Lung (tissue), 12 donors: ENCODE results near the gene TSSC4. TPM values are rescaled to one million over a fixed set of nuclear protein-coding genes. Genes with fewer than 3 reads are reported as not detected.

Experiments used
- ATAC-seq: fragments of 200-7000 bp; cut with Tn5 transposase; one replicate; pipeline ENCODE4 v1.9.1; 2020; ENCODE audit warnings: moderate number of reproducible peaks; ENCODE audit not compliant: insufficient read depth, low FRiP score
- DNase-seq, 3 donors: peaks; one replicate each; pipeline ENCODE4 v3.0.0-alpha.2; 2013 to 2017
- H3K27ac ChIP-seq, 2 donors: one replicate each; pipeline ENCODE4 v1.5.1; 2013; ENCODE audit warnings: mild to moderate bottlenecking in 2 of 2, moderate library complexity in 2 of 2, control low read depth in 1 of 2, inconsistent platforms in 1 of 2, low read depth in 1 of 2, low read length in 1 of 2
- H3K27me3 ChIP-seq, 3 donors: one replicate each; pipeline ENCODE4 v1.5.1; 2013; ENCODE audit warnings: low read length in 2 of 3; ENCODE audit not compliant: control insufficient read depth in 3 of 3, insufficient read depth in 3 of 3
- H3K36me3 ChIP-seq, 4 donors: one replicate each; pipeline ENCODE4 v1.5.1; 2013; ENCODE audit warnings: low read length in 4 of 4, mild to moderate bottlenecking in 1 of 4, moderate library complexity in 1 of 4; ENCODE audit not compliant: control insufficient read depth in 4 of 4, insufficient read depth in 4 of 4
- H3K4me1 ChIP-seq, 5 donors: one replicate each; pipeline ENCODE4 v1.5.1; 2013; ENCODE audit warnings: low read length in 5 of 5, mild to moderate bottlenecking in 2 of 5, moderate library complexity in 1 of 5; ENCODE audit not compliant: control insufficient read depth in 5 of 5, insufficient read depth in 5 of 5
- H3K4me3 ChIP-seq: one replicate; pipeline ENCODE4 v1.5.1; 2013; ENCODE audit warnings: mild to moderate bottlenecking, control low read depth, moderate library complexity
- H3K9ac ChIP-seq, 2 donors: one replicate each; pipeline ENCODE4 v1.5.1; 2013; ENCODE audit warnings: low read length in 2 of 2, control low read depth in 1 of 2; ENCODE audit not compliant: insufficient read depth in 1 of 2
- H3K9me3 ChIP-seq, 4 donors: one replicate each; pipeline ENCODE4 v1.5.1; 2013; ENCODE audit warnings: low read length in 3 of 4, mild to moderate bottlenecking in 1 of 4, moderate library complexity in 1 of 4; ENCODE audit not compliant: control insufficient read depth in 4 of 4, insufficient read depth in 3 of 4
- WGBS, 2 donors: extraction: QIAGEN DNeasy Blood & Tissue Kit; methylation state at CpG; one replicate each; pipeline ENCODE4 v1.1.7; 2013; 5-methylcytosine and 5-hydroxymethylcytosine counted together
- polyA plus RNA-seq, 2 donors: library from polyadenylated mRNA; stranded (reverse); fragments of 200-250 nt; gene quantifications; one replicate each; pipeline ENCODE4 v1.2.1, GENCODE V29; 2013
- total RNA-seq, 2 donors: library from RNA; depleted of rRNA in 1 of 2; stranded (reverse); fragments of >200 nt in 1 of 2; gene quantifications; one replicate each; pipeline ENCODE4 v1.2.1, GENCODE V29; 2014 to 2021
- TF ChIP-seq, protein P1 (sequence below): IDR thresholded peaks from 2 replicates; pipeline ENCODE4 v1.5.1; 2012; ENCODE audit warnings: mild to moderate bottlenecking; ENCODE audit errors: control extremely low read depth, extremely low read depth
- donor health status: control.
- donor health status: control.
- donor health status: Bipolar disorder and iron deficiency.
- donor health status: healthy.
- donor health status: DM: yes; HTN: yes; CAD: no.

Gene TSSC4
- total and polyA plus RNA-seq, 4 donors: 25.1 to 56.5 (median 49.8) TPM

DNA sequence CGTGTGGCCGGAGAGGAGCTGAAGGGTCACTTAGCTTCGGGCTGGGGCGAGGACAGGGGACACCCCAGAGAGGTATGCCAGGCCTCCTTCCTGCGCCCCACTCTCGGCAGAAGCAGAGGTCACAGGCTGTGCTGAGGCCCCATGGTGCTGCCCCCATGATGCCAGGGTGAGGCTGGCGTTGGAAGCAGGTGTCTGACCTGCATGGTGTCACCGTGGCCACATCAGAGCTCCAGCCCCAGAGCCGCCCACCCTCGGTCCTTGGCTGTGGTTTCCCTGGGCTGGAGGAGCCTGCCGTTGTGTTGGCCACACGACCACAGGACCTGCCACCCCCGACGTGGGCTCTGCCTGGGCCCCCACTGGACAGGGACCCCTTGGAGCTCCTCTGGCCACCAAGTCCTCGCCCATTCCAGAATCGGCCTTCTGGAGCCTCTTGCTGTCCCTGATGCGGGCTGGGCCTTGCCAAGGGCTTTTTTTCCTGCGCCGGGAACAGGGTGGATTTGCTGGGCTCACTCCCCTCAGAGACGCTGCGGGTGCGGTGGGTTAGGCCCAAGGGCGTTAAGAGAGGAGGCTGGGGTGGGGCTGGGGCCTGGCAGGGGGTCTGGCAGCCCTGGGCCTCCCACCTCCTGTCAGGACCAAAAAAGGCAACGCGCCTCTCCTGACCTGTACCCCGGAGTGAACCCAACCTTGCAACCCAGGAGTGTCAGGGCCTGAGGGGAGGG lies 8.2 kb upstream of the TSSC4 start:
- TF ChIP-seq, protein P1, sequence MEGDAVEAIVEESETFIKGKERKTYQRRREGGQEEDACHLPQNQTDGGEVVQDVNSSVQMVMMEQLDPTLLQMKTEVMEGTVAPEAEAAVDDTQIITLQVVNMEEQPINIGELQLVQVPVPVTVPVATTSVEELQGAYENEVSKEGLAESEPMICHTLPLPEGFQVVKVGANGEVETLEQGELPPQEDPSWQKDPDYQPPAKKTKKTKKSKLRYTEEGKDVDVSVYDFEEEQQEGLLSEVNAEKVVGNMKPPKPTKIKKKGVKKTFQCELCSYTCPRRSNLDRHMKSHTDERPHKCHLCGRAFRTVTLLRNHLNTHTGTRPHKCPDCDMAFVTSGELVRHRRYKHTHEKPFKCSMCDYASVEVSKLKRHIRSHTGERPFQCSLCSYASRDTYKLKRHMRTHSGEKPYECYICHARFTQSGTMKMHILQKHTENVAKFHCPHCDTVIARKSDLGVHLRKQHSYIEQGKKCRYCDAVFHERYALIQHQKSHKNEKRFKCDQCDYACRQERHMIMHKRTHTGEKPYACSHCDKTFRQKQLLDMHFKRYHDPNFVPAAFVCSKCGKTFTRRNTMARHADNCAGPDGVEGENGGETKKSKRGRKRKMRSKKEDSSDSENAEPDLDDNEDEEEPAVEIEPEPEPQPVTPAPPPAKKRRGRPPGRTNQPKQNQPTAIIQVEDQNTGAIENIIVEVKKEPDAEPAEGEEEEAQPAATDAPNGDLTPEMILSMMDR: no peak
- Histone ChIP-seq H3K4me1 (peaks cover 0 to 26% (median 7%) of the 10 kb centered on the region in 5 donors), H3K27me3 (no peaks in the 10 kb centered on the region), H3K9ac (no peak overlapping the region), H3K4me3 (no peak overlapping the region), H3K36me3 (peaks cover 5 to 78% (median 21%) of the 10 kb centered on the region in 4 donors), H3K27ac (no peak overlapping the region), H3K9me3 (no peaks in the 10 kb centered on the region)
- 89 to 91% methylated on average over 26 of the region's 26 CpGs for WGBS, 2 donors
- ATAC-seq (no peak), DNase-seq (no peak)

DNA sequence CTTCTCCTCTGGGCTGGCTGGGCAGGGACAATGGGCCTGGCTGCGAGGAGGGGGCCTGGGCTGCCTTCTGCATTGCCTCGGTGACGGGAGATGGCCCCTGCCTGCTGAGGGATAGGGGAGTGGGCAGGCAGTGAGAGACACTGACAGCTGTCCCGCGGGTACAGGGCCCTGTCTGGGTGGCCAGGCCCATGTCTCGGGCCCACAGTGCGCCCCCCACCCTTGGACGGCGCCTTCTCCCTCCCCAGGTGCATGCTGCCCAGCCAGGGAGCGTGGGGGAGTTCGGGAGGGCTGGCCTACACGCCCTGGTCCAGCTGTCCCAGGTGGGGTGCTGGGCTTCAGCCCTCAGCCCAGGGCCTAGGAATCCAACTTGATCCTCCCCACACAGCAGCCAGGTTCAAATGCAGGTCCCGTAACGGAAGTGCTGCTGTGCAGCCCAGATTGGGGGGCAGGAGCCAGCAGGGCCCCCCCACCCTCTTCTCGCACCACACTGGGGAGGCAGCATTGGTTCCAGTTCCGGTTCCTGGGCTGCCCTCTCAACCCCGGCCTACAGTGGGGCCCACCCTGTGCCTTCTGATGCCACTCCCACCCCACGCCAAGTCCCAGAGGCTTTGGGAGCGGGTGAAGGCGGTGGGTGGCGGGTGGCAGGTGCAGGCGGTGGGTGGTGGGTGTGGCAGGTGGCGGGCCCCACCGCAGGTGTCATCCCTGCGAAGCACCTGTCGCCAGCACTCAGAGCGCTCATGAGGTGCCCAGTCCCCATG lies 7.3 kb upstream of the TSSC4 start:
- Histone ChIP-seq H3K9me3 (no peaks in the 10 kb centered on the region), H3K27me3 (no peaks in the 10 kb centered on the region), H3K4me1 (peaks cover 0 to 19% (median 7%) of the 10 kb centered on the region in 5 donors), H3K4me3 (no peak overlapping the region), H3K36me3 (peaks cover 11 to 79% (median 23%) of the 10 kb centered on the region in 4 donors), H3K27ac (no peak overlapping the region), H3K9ac (no peak overlapping the region)
- DNase-seq: no peak
- no peak for ATAC-seq
- 87 to 93% methylated on average over 22 to 27 of the region's 27 CpGs for WGBS, 2 donors
- TF ChIP-seq, protein P1: no peak

DNA sequence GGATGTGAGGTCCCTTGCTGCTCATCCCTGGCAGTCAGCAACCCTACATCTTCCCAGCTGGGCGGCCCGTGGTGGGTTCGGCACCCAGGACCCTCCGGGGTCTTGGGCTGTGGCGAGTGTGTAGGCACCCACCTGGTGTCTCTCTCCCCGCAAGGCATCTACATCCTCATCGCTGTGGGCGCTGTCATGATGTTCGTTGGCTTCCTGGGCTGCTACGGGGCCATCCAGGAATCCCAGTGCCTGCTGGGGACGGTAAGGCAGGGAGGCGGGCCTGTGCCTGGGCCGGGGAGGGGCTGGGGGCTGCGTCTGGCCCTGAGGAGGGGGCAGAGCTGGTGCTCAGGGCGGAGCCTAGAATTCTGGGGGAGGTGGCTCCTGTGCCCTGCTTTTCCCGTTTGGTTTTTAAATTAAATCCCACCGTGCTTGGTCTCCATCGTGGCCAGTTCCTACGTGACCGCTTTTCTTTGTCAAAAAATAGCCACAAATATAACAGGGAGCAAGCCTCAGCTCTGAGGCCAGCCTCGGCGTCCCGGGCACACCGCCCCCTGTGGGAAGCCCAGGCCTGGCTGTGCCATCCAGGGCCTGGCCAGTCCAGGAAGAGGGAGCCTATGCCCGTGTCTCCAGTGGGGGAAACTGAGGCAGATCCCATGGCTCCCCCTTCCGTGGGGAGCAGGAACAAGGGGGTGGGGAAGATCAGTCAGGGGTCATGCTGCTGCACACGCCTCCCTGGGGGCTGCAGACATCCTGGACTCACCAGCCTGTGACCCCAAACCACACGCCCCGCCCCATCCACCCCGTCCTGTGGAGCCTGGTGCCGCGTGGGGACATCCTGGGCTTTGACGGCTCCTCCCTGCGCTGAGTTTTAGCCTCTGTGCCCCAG lies 6.4 kb upstream of the TSSC4 start:
- TF ChIP-seq, protein P1: no peak

More for the DNA sequence above, 6.4 kb upstream of the TSSC4 start:
- Histone ChIP-seq H3K27ac (no peak overlapping the region), H3K4me3 (no peak overlapping the region), H3K4me1 (peaks cover 0 to 16% (median 9%) of the 10 kb centered on the region in 5 donors), H3K9ac (no peak overlapping the region), H3K9me3 (no peaks in the 10 kb centered on the region), H3K36me3 (peaks cover 11 to 80% (median 23%) of the 10 kb centered on the region in 4 donors), H3K27me3 (no peaks in the 10 kb centered on the region)
- ATAC-seq: no peak
- 84 to 87% methylated on average over 34 of the region's 34 CpGs for WGBS, 2 donors
- DNase-seq: no peak
